Ovary (tissue), 9 donors: ENCODE data around the gene SLIT3. TPM values are rescaled to one million over a fixed set of nuclear protein-coding genes. Genes with fewer than 3 reads are reported as not detected.
"Not testable (repeated sequence)": the region's sequence is repeated elsewhere in the genome, so short reads cannot be mapped to it uniquely, and the experiment has no call there.

Experiments used
- DNase-seq, 5 donors: peaks; one replicate each; pipeline ENCODE4 v3.0.0-alpha.2; 2019 to 2020
- H3K27ac ChIP-seq, 2 donors: fragments of 200-600 bp; one replicate each; pipeline versions ENCODE4 v1.5.1 to v1.8.0; 2019 to 2022
- H3K27me3 ChIP-seq: fragments of 200-600 bp; one replicate; pipeline ENCODE4 v1.8.0; 2022
- H3K36me3 ChIP-seq: fragments of 200-600 bp; sonication (generic); one replicate; pipeline ENCODE4 v1.5.1; 2019
- H3K4me1 ChIP-seq: one replicate; pipeline ENCODE4 v1.8.1; 2013; ENCODE audit warnings: mild to moderate bottlenecking, moderate library complexity; ENCODE audit not compliant: insufficient read depth
- H3K4me3 ChIP-seq: fragments of 200-600 bp; sonication (generic); one replicate; pipeline ENCODE4 v1.5.1; 2017
- H3K9me3 ChIP-seq, 2 donors: fragments of 200-600 bp in 1 of 2; sonication (generic) in 1 of 2; one replicate each; pipeline versions ENCODE4 v1.5.1 to v1.8.1; 2013 to 2019; ENCODE audit warnings: mild to moderate bottlenecking in 1 of 2, moderate library complexity in 1 of 2
- CTCF ChIP-seq, 3 donors: fragments of 450-650 bp in 2 of 3; fragments of 200-600 bp in 1 of 3; IDR thresholded peaks; one replicate each; pipeline versions ENCODE4 v1.5.1 to v1.8.0; 2016 to 2022; ENCODE audit warnings: antibody characterized with exemption in 3 of 3, mild to moderate bottlenecking in 1 of 3
- EP300 ChIP-seq: sonication (generic); formaldehyde crosslinking; IDR thresholded peaks from one replicate; pipeline ENCODE4 v1.6.1; 2017; ENCODE audit warnings: antibody characterized with exemption
- POLR2A ChIP-seq: fragments of 450-650 bp; IDR thresholded peaks from one replicate; pipeline ENCODE4 v1.6.1; 2017; ENCODE audit warnings: antibody characterized with exemption, mild to moderate bottlenecking, moderate library complexity
- WGBS, 3 donors: extraction: QIAGEN DNeasy Blood & Tissue Kit in 1 of 3; methylation state at CpG; one replicate each; pipeline versions ENCODE4 v1.1.5 to v1.1.7; 2013 to 2017; 5-methylcytosine and 5-hydroxymethylcytosine counted together
- intact Hi-C, 4 donors: fragments of 100-400 bp; cut with DNase I; formaldehyde crosslinking; loops; one replicate each; pipeline versions ENCODE4 v1.11.0 to v1.15.1; 2022 to 2023
- polyA plus RNA-seq, 2 donors: library from polyadenylated mRNA; stranded (reverse); fragments of 200-250 nt in 1 of 2; fragments of 350-450 nt in 1 of 2; fragmentation: Illumina TruSeq in 1 of 2; extraction: RNeasy Lipid Tissue Mini Kit (QIAGEN cat#74804) in 1 of 2; gene quantifications; one replicate each; pipeline ENCODE4 v1.2.3, GENCODE V29; 2013 to 2014
- total RNA-seq, 7 donors: library from RNA; depleted of rRNA in 2 of 7; stranded (reverse); fragments of >200 nt in 2 of 7; fragmentation: NEBNext Ultra II Directional in 3 of 7; extraction: Animal tissue kit (Norgen Biotek cat#: 25700) in 3 of 7; gene quantifications; one replicate each; pipeline versions ENCODE4 v1.1.0 to v1.2.4, GENCODE V29; 2016 to 2023
- donor health status: DM: no; HTN: no; CAD: no; lungs with moderate emphysema.
- donor health status: DM: no; HTN: no; CAD: no.
- donor health status: Bipolar disorder and iron deficiency.
- donor health status: DM: yes; HTN: yes; CAD: no.
- donor health status: DM: no; HTN: no; CAD: no.
- donor health status: DM: yes; HTN: yes; CAD: no.

The SLIT3 gene
- total and polyA plus RNA-seq, 9 donors: 10.3 to 106 (median 24.4) TPM

GRCh38 chr5:168648016-168648415, 652.9 kb downstream of the SLIT3 start:
- H3K27me3 ChIP-seq: no peaks in the 10 kb centered on the region
- no peak for DNase-seq
- WGBS, 3 donors: 95 to 98% (median 95%) methylated on average over 1 of the region's 1 CpG
- H3K9me3 ChIP-seq: no peaks in the 10 kb centered on the region
- no peak for TF ChIP-seq EP300
- no peak for TF ChIP-seq POLR2A
- no peak for TF ChIP-seq CTCF (IDR thresholded peaks at IDR 0.05)
- no peaks in the 10 kb centered on the region for H3K4me1 ChIP-seq
- no peak overlapping the region for H3K4me3 ChIP-seq
- H3K36me3 ChIP-seq: no peaks in the 10 kb centered on the region
- intact Hi-C loops: no loop called here
- H3K27ac ChIP-seq: no peak overlapping the region

- TF ChIP-seq POLR2A (no peak), CTCF (IDR thresholded peaks at IDR 0.05) (no peak), EP300 (no peak)
- Histone ChIP-seq H3K9me3 (no peaks in the 10 kb centered on the region), H3K27me3 (no peaks in the 10 kb centered on the region), H3K4me1 (no peaks in the 10 kb centered on the region), H3K4me3 (no peak overlapping the region), H3K27ac (no peak overlapping the region), H3K36me3 (no peaks in the 10 kb centered on the region)
- intact Hi-C loops: no loop called here
- no peak for DNase-seq
These were observed 653.9 kb downstream of the SLIT3 start for GRCh38 chr5:168647083-168647482.

- no peaks in the 10 kb centered on the region for H3K27me3 ChIP-seq
- H3K4me3 ChIP-seq: no peak overlapping the region
- 86 to 90% (median 88%) methylated on average over 5 of the region's 5 CpGs for WGBS, 3 donors
- H3K4me1 ChIP-seq: no peaks in the 10 kb centered on the region
- intact Hi-C loops: no loop called here
- H3K9me3 ChIP-seq: no peaks in the 10 kb centered on the region
- no peaks in the 10 kb centered on the region for H3K36me3 ChIP-seq
- H3K27ac ChIP-seq: no peak overlapping the region
- no peak for TF ChIP-seq POLR2A
- no peak for TF ChIP-seq CTCF (IDR thresholded peaks at IDR 0.05)
- no peak for TF ChIP-seq EP300
- DNase-seq: no peak
These were observed 654.6 kb downstream of the SLIT3 start for GRCh38 chr5:168646335-168646734.

- intact Hi-C loops: no loop called here
- no peak for TF ChIP-seq EP300
- TF ChIP-seq CTCF (IDR thresholded peaks at IDR 0.05): no peak
- no peak for TF ChIP-seq POLR2A
These were observed 655.7 kb downstream of the SLIT3 start for GRCh38 chr5:168645195-168645594.

GRCh38 chr5:168642019-168642418, 658.9 kb downstream of the SLIT3 start:
- Histone ChIP-seq H3K27me3 (no peaks in the 10 kb centered on the region), H3K4me3 (no peak overlapping the region), H3K27ac (no peak overlapping the region), H3K9me3 (no peaks in the 10 kb centered on the region), H3K4me1 (no peaks in the 10 kb centered on the region), H3K36me3 (no peaks in the 10 kb centered on the region)
- intact Hi-C loops: no loop called here
- no peak for DNase-seq
- no peak for TF ChIP-seq EP300
- TF ChIP-seq POLR2A: no peak
- TF ChIP-seq CTCF (IDR thresholded peaks at IDR 0.05): no peak
- 31 to 49% (median 38%) methylated on average over 1 of the region's 1 CpG for WGBS, 3 donors

More at GRCh38 chr5:168645195-168645594, 655.7 kb downstream of the SLIT3 start:
- H3K27me3 ChIP-seq: no peaks in the 10 kb centered on the region
- H3K27ac ChIP-seq: no peak overlapping the region
- no peaks in the 10 kb centered on the region for H3K36me3 ChIP-seq
- H3K9me3 ChIP-seq: no peaks in the 10 kb centered on the region
- WGBS, 3 donors: 91 to 96% (median 94%) methylated on average over 3 of the region's 3 CpGs
- H3K4me3 ChIP-seq: no peak overlapping the region
- no peaks in the 10 kb centered on the region for H3K4me1 ChIP-seq
- no peak for DNase-seq

GRCh38 chr5:168638846-168639245, 662.1 kb downstream of the SLIT3 start:
- H3K9me3 ChIP-seq, H3K4me3 ChIP-seq, H3K27me3 ChIP-seq, H3K36me3 ChIP-seq, H3K4me1 ChIP-seq, DNase-seq, intact Hi-C loops, H3K27ac ChIP-seq: not testable (repeated sequence)
- 89 to 92% (median 91%) methylated on average over 3 of the region's 3 CpGs for WGBS, 3 donors
